GM21717 (cell line): ENCODE data around the gene GDF11.

ENCODE experiments used
- ATAC-seq: cut with Tn5 transposase; IDR thresholded peaks from one replicate; pipeline ENCODE4 v1.9.1; 2021; ENCODE audit warnings: mild to moderate bottlenecking, moderate library complexity; ENCODE audit not compliant: unreplicated experiment

Gene GDF11

GRCh38 chr12:55780685-55781084, 37.8 kb downstream of the GDF11 start:
- ATAC-seq, result no peak

GRCh38 chr12:55788546-55788945, 45.6 kb downstream of the GDF11 start:
- no peak for ATAC-seq

GRCh38 chr12:55789171-55789570, 46.2 kb downstream of the GDF11 start:
- ATAC-seq, result no peak

- no peak for ATAC-seq
Measured at GRCh38 chr12:55789893-55790292, 47.0 kb downstream of the GDF11 start.

GRCh38 chr12:55795950-55796349, 53.0 kb downstream of the GDF11 start:
- no peak for ATAC-seq

- no peak for ATAC-seq
Measured at GRCh38 chr12:55797068-55797467, 54.1 kb downstream of the GDF11 start.

- ATAC-seq, result no peak
Measured at GRCh38 chr12:55797550-55797949, 54.6 kb downstream of the GDF11 start.
